ENCODE data around the gene TFR2. TPM values are rescaled to one million over a fixed set of nuclear protein-coding genes. Genes with fewer than 3 reads are reported as not detected.

The TFR2 gene
- total and polyA plus RNA-seq, 2 donors (not counting 1 experiment from before 2014, with no cell fraction given): 0.16 TPM; not detected in 1

DNA sequence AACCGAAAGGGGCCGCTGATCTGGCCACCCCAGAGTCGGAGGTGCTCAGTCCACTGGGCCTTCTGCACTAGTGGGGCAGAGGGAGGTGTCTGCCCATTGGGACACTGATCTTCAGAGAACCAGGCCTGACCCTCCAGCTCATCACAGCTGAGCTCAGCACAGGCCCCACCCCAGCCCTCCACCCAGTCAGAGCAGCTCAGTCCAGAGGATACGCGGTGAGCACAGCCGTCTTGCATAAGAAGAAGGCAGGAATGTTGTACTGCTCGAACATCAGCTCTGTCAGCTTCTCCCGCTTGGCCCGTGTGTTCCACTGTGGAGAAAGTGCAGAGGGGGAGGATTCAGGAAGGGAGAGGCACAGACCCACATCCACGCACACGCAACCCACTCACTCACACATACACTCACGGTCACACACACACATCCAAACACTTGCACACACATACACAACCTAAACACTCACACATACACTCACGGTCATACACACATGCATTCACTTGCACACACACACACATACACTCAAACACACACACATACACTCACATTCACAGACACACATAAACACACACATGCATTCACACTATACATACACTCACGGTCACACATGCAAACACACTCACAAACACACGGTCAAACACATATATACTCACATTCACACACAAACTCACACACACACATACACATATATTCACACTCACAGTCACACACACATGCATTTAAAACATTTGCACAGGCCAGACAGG is 8.6 kb upstream of the TFR2 start:
- Histone ChIP-seq H3K27me3 (ENCODE audit: control insufficient read depth, insufficient read depth, low read length) (peaks cover 15% of the 10 kb centered on the region), H3K9ac (ENCODE audit: insufficient read depth, low read length) (no peak overlapping the region), H3K9me3 (ENCODE audit: control insufficient read depth, insufficient read depth, low read depth, low read length) (no peaks in the 10 kb centered on the region), H3K36me3 (ENCODE audit: control insufficient read depth, insufficient read depth, low read length) (no peaks in the 10 kb centered on the region), H3K4me2 (ENCODE audit: extremely low read depth, insufficient read depth, low read length) (no peak overlapping the region), H2AFZ (ENCODE audit: low read length) (no peak overlapping the region), H4K20me1 (ENCODE audit: control insufficient read depth, extremely low read depth, insufficient read depth, low read length) (no peaks in the 10 kb centered on the region), H3K79me2 (ENCODE audit: control insufficient read depth, insufficient read depth, low read length) (no peaks in the 10 kb centered on the region), H3K4me1 (ENCODE audit: control insufficient read depth, extremely low read depth, insufficient read depth, low read length) (no peaks in the 10 kb centered on the region), H3K4me3 (replicated peaks in 1 of 4; ENCODE audit: control extremely low read depth in 1 of 4, insufficient read depth in 1 of 4, low read depth in 3 of 4, low read length in 4 of 4) (no peak overlapping the region), H3K27ac (ENCODE audit: insufficient read depth, low read length) (no peak overlapping the region)
- no peak for DNase-seq (ENCODE audit: low read depth in 2 of 2)
- TF ChIP-seq, protein P1, sequence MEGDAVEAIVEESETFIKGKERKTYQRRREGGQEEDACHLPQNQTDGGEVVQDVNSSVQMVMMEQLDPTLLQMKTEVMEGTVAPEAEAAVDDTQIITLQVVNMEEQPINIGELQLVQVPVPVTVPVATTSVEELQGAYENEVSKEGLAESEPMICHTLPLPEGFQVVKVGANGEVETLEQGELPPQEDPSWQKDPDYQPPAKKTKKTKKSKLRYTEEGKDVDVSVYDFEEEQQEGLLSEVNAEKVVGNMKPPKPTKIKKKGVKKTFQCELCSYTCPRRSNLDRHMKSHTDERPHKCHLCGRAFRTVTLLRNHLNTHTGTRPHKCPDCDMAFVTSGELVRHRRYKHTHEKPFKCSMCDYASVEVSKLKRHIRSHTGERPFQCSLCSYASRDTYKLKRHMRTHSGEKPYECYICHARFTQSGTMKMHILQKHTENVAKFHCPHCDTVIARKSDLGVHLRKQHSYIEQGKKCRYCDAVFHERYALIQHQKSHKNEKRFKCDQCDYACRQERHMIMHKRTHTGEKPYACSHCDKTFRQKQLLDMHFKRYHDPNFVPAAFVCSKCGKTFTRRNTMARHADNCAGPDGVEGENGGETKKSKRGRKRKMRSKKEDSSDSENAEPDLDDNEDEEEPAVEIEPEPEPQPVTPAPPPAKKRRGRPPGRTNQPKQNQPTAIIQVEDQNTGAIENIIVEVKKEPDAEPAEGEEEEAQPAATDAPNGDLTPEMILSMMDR (conservative IDR thresholded peaks at IDR 0.05 in 1 of 2, IDR thresholded peaks at IDR 0.05 in 1 of 2; ENCODE audit: low read depth in 1 of 2, low read length in 2 of 2): no peak
- TF ChIP-seq EZH2 (IDR thresholded peaks at IDR 0.05; ENCODE audit: low read length, missing control alignments): no peak

DNA sequence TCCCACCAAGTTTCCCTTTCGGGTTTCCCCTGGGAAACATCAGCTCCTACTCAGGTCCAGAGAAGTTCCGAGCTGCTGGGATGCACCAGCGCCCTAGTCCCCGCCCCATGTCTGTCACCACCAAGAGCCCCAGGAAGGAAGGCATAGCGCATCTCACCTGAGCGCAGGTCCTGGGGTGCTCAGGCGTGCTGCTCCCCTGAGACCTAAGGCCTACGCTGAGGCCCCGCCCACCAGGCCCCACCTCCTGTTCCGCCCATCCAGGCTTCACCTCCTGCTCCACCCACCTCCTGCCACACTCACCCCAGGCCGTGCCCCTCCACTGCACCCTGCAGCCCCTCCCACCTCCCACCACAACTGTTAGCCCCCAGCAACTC is 1.2 kb upstream of the TFR2 start:
- Histone ChIP-seq H3K27ac (ENCODE audit: insufficient read depth, low read length) (no peak overlapping the region), H3K4me2 (ENCODE audit: extremely low read depth, insufficient read depth, low read length) (no peak overlapping the region), H2AFZ (ENCODE audit: low read length) (no peak overlapping the region), H3K79me2 (ENCODE audit: control insufficient read depth, insufficient read depth, low read length) (no peaks in the 10 kb centered on the region), H3K9ac (ENCODE audit: insufficient read depth, low read length) (no peak overlapping the region), H3K4me3 (replicated peaks in 1 of 4; ENCODE audit: control extremely low read depth in 1 of 4, insufficient read depth in 1 of 4, low read depth in 3 of 4, low read length in 4 of 4) (no peak overlapping the region), H3K4me1 (ENCODE audit: control insufficient read depth, extremely low read depth, insufficient read depth, low read length) (no peaks in the 10 kb centered on the region), H3K27me3 (ENCODE audit: control insufficient read depth, insufficient read depth, low read length) (peaks cover 2% of the 10 kb centered on the region), H3K36me3 (ENCODE audit: control insufficient read depth, insufficient read depth, low read length) (no peaks in the 10 kb centered on the region), H4K20me1 (ENCODE audit: control insufficient read depth, extremely low read depth, insufficient read depth, low read length) (no peaks in the 10 kb centered on the region), H3K9me3 (ENCODE audit: control insufficient read depth, insufficient read depth, low read depth, low read length) (no peaks in the 10 kb centered on the region)
- no peak for DNase-seq (ENCODE audit: low read depth in 2 of 2)
- TF ChIP-seq, protein P1 (conservative IDR thresholded peaks at IDR 0.05 in 1 of 2, IDR thresholded peaks at IDR 0.05 in 1 of 2; ENCODE audit: low read depth in 1 of 2, low read length in 2 of 2): no peak
- no peak for TF ChIP-seq EZH2 (IDR thresholded peaks at IDR 0.05; ENCODE audit: low read length, missing control alignments)

DNA sequence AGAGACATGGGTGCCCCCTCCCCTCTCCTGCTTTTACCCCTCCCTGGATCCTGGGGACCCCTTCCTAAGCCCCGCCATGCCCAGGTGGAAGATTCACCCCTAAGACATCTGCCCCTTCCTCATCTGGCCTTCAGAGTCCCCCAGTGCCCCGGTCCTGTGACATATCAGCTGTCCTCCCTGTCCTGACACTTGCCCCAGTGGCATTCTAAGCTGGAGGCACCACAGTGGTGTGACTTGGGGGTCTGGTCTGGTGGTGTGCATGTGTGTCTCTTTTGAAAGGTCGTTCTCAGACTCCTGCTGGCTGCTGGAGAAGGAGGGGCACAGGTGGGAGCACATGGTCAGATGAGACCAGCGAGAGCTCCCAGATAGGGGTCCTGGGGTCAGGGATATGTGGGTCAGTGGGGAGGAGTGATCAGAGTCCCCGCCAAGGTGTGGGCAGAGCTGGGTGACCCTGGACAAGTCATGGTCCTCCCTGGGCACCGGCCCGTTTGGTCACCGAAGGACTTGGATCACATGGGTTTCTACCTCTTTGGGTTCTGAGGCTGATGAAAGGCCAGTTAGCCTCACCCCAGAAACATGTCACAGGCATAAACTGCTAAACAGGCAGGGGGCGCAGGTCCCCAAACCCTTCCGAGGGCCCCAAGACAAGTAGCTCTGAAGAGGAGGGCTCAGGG is 645 bp upstream of the TFR2 start:
- H3K9ac ChIP-seq (ENCODE audit: insufficient read depth, low read length): no peak overlapping the region
- DNase-seq (ENCODE audit: low read depth in 2 of 2): no peak
- H3K4me2 ChIP-seq (ENCODE audit: extremely low read depth, insufficient read depth, low read length): no peak overlapping the region
- H3K79me2 ChIP-seq (ENCODE audit: control insufficient read depth, insufficient read depth, low read length): no peaks in the 10 kb centered on the region
- H3K27ac ChIP-seq (ENCODE audit: insufficient read depth, low read length): no peak overlapping the region
- H3K27me3 ChIP-seq (ENCODE audit: control insufficient read depth, insufficient read depth, low read length): no peaks in the 10 kb centered on the region
- H2AFZ ChIP-seq (ENCODE audit: low read length): no peak overlapping the region
- H3K4me1 ChIP-seq (ENCODE audit: control insufficient read depth, extremely low read depth, insufficient read depth, low read length): no peaks in the 10 kb centered on the region
- no peaks in the 10 kb centered on the region for H4K20me1 ChIP-seq (ENCODE audit: control insufficient read depth, extremely low read depth, insufficient read depth, low read length)
- no peak for TF ChIP-seq EZH2 (IDR thresholded peaks at IDR 0.05; ENCODE audit: low read length, missing control alignments)
- TF ChIP-seq, protein P1 (conservative IDR thresholded peaks at IDR 0.05 in 1 of 2, IDR thresholded peaks at IDR 0.05 in 1 of 2; ENCODE audit: low read depth in 1 of 2, low read length in 2 of 2): no peak
- H3K36me3 ChIP-seq (ENCODE audit: control insufficient read depth, insufficient read depth, low read length): no peaks in the 10 kb centered on the region
- no peak overlapping the region for H3K4me3 ChIP-seq (replicated peaks in 1 of 4; ENCODE audit: control extremely low read depth in 1 of 4, insufficient read depth in 1 of 4, low read depth in 3 of 4, low read length in 4 of 4)
- H3K9me3 ChIP-seq (ENCODE audit: control insufficient read depth, insufficient read depth, low read depth, low read length): no peaks in the 10 kb centered on the region

All from fibroblast of lung (primary cell).